ENCODE measurements around the gene CFAP410.

- TF ChIP-seq POLR2A (IDR thresholded peaks at IDR 0.05; ENCODE audit: control extremely low read depth in 1 of 2, low read depth in 2 of 2, low read length in 2 of 2) (no peak), JUND (IDR thresholded peaks at IDR 0.05; ENCODE audit: low read length) (no peak), TCF12 (IDR thresholded peaks at IDR 0.05; ENCODE audit: low read depth, low read length) (no peak), EZH2 (IDR thresholded peaks at IDR 0.05; ENCODE audit: low read depth, low read length, severe bottlenecking) (no peak), RAD21 (IDR thresholded peaks at IDR 0.05 in 1 of 2, conservative IDR thresholded peaks at IDR 0.05 in 1 of 2; ENCODE audit: low read depth in 2 of 2, low read length in 2 of 2) (no peak), POLR2AphosphoS5 (IDR thresholded peaks at IDR 0.05; ENCODE audit: low read depth, low read length) (no peak), EGR1 (IDR thresholded peaks at IDR 0.05; ENCODE audit: borderline replicate concordance, low read depth, low read length) (no peak), HDAC2 (IDR thresholded peaks at IDR 0.05; ENCODE audit: borderline replicate concordance in 1 of 2, low read depth in 2 of 2, low read length in 2 of 2) (no peak), CREB1 (IDR thresholded peaks at IDR 0.05) (no peak), KDM1A (IDR thresholded peaks at IDR 0.05; ENCODE audit: borderline replicate concordance, low read length) (no peak), CBX5 (IDR thresholded peaks at IDR 0.05; ENCODE audit: low read depth, low read length) (no peak)
- TF ChIP-seq, protein P1, sequence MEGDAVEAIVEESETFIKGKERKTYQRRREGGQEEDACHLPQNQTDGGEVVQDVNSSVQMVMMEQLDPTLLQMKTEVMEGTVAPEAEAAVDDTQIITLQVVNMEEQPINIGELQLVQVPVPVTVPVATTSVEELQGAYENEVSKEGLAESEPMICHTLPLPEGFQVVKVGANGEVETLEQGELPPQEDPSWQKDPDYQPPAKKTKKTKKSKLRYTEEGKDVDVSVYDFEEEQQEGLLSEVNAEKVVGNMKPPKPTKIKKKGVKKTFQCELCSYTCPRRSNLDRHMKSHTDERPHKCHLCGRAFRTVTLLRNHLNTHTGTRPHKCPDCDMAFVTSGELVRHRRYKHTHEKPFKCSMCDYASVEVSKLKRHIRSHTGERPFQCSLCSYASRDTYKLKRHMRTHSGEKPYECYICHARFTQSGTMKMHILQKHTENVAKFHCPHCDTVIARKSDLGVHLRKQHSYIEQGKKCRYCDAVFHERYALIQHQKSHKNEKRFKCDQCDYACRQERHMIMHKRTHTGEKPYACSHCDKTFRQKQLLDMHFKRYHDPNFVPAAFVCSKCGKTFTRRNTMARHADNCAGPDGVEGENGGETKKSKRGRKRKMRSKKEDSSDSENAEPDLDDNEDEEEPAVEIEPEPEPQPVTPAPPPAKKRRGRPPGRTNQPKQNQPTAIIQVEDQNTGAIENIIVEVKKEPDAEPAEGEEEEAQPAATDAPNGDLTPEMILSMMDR (IDR thresholded peaks at IDR 0.05; ENCODE audit: control extremely low read depth in 1 of 3, insufficient read depth in 1 of 3, low read depth in 1 of 3, low read length in 3 of 3), result no peak
- TF ChIP-seq, protein P2, sequence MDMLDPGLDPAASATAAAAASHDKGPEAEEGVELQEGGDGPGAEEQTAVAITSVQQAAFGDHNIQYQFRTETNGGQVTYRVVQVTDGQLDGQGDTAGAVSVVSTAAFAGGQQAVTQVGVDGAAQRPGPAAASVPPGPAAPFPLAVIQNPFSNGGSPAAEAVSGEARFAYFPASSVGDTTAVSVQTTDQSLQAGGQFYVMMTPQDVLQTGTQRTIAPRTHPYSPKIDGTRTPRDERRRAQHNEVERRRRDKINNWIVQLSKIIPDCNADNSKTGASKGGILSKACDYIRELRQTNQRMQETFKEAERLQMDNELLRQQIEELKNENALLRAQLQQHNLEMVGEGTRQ (IDR thresholded peaks at IDR 0.05; ENCODE audit: low read length), result no peak
Observed at GRCh38 chr21:44317871-44318270, 21.3 kb downstream of the CFAP410 start.

Measured in H1 (cell line).